ENCODE measurements around the gene HES3. TPM values are rescaled to one million over a fixed set of nuclear protein-coding genes. Genes with fewer than 3 reads are reported as not detected.
"Not testable (repeated sequence)": the region's sequence is repeated elsewhere in the genome, so short reads cannot be mapped to it uniquely, and the experiment has no call there.

HES3 gene
- total RNA-seq, 1 donor from 2014 or later, result not detected

DNA sequence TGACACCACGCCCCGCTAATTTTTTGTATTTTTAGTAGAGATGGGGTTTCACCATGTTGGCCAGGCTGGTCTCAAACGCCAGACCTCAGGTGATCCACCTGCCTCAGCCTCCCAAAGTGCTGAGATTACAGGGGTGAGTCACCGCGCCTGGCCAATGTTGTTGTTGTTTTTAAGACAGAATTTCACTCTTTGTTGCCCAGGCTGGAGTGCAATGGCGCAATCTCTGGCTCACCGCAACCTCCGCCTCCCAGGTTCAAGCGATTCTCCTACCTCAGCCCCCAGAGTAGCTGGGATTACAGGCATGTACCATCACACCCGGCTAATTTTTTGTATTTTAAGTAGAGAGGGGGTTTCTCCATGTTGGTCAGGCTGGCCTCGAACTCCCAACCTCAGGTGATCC, 24.3 kb upstream of the HES3 start:
- DNase-seq (ENCODE audit: low read depth, low spot score), result not testable (repeated sequence)

DNA sequence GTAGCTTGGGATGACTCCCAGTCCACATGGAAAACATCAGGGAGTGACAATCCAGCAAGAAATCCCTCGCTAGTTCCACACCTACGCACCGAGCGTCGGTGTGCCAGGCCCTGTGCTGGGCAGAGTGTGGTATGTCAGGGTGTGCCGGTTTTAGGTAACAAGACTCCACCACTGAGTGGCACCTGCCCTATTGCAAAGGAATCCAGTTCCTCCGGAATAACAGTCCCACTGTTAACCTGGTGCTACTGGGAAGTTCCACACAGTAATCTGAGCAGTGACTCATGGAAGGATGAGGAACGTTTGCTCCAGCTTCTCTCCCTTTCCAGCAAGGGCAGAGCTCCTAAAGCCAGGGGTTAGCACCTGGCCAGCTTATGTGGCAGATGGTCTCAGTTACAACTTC, 23.7 kb upstream of the HES3 start:
- no peak for DNase-seq (ENCODE audit: low read depth, low spot score)

DNA sequence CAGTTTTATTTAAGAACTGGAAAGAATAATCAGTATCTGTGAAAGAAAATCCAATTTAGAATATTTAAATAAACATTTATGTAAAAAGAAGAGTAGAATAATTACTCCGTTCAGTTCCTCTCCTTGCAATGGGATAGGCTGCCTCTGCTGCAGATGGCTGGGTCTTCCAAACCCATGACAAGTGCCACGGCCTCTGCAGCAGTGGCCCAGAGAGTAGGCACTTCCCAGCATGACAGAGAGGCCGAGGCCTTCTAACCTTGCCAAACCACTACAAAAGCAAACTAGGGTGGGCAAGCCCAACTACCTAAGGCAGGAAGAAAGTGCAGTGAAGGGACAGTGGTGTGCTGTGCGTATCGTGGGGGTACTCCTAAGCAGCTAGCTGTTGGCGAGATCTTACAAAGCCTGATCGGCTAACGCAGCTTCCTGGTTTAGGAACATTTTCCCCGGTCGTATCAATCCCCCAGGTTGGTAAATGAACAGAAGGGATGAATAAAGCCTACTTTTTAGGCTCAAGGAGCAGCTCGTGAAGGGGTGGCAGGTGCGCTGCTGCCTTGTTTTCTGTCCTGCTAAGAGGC, 22.7 kb upstream of the HES3 start:
- no peak for DNase-seq (ENCODE audit: low read depth, low spot score)

DNA sequence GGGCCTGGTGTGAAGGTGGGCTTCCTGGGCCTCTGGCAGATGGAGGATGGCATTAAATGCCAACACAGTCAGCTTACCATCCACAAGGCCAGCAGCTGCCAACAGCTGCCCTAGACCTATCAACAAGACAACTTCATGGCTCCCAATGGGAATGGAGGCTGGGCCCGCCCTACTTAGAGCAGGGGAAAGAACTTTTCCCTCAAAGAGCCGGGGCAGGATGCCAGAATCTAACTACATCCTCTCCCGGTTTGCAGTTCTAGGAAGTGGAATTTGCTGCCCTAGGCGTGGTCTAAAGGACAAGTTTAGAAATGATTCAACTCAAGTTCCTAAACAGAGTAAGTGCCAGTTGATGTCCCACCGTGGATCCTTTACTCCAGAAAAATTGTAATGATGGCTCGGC, 21.3 kb upstream of the HES3 start:
- no peak for DNase-seq (ENCODE audit: low read depth, low spot score)

DNA sequence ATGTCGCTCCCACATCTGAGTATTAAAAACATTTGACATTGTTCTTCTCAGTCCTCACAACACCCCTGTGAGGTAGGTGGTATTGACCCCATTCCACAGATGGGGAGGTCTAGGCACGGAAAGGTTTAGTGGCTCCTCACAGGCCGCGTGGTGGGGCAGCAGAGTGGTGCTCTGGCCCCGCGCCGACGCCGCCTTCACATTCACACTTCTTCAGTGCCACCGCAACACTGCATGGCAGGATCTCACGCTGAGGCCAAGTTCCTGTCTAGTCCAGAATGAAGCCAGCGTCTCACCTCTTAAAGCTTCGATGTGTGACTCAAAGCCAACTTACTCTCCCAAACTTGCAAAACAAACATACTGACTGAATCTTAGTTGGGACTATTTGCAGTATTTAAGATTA, 20.4 kb upstream of the HES3 start:
- DNase-seq (ENCODE audit: low read depth, low spot score), result no peak

DNA sequence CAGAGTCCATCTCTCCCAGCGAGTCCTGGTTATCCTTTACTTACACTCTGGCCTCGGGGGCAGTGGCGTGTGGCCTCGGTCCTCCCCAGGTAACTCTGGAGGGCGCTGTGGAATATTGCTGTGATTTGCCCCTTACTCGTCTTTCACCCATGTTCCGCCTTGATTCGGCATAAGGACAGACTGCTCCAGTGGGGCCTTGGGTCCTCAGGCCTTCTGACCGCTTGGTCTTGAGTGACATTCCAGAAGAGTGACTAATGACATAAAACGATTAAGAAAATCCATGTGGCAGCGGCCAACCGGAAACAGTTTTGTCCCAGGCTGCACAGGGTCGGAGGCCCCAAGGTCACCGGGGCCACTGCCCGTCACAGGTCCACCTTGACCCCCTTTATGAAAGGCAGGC, 19.3 kb upstream of the HES3 start:
- DNase-seq (ENCODE audit: low read depth, low spot score), result no peak

DNA sequence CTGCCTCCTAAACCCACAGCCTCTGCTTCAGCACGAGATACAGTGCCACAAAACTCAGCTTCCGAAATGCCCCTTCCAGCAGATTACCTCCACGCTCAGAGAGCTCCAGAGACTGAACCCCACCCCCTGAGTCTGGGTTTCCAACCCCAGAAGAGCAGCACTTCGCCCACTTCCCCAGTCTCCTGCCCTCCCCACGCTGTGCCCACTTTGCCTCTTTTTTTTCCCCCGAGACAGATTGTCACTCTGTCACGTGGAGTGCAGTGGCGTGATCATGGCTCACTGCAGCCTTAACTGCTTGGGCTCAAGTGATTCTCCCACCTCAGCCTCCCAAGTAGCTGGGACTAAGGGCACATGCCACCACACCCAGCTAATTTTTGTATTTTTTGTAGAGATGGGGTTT, 18.3 kb upstream of the HES3 start:
- DNase-seq (ENCODE audit: low read depth, low spot score), result no peak

DNA sequence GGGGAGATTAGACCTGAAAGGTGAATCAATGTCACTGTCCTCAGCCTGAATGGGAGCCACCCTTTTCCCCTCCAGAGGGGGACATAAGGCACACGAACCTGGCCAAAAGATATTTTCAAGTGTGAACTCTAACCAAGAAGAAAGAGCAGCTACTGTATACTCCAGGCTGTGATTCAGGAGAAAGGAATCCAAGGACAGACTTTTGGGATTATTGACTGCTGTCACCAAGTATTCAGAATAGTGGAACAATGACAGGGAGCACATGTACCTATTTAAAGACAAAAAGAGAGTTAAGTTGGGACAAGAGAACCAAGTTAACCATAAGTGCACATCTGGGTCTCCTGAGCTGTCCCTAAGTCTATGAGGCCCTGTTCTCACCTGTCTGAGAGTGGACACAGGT, 10.6 kb upstream of the HES3 start:
- no peak for DNase-seq (ENCODE audit: low read depth, low spot score)

DNA sequence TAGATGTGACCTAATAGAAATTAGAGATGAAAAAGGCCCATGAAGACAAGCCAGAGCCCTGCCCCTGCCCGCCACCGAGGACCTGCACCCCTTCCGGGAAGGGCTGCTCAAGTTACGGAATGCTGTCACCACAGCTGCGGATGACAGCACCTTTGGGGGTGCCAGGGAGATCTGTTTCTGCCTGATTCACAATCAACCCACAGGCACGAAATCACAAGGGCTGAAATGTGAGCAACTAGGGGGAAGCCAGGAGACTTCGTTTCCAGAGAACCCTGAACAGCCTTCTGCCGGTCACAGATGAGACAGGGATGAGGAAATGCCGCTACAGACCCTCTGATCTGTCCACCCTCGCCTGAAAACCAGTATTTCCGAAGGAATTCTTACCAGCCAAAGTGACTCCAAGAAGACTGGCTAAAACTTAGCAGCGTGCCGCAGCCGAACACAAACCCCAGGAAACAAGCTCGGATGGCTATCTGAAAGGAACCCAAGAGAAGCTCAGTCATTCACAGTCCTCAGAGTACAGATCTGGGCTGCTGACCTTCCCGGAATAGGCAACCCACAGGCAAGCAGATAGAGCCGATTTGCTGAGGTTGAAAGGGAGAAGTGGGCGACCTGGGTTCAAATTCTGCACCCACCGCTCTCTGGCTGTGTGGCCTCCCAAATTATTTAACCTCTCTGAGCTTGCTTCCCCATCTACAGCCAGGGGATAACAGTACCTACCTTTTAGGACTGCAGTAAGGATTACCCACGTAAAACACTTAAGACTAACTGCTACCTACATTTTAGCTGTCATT, 9.3 kb upstream of the HES3 start:
- no peak for DNase-seq (ENCODE audit: low read depth, low spot score)

DNA sequence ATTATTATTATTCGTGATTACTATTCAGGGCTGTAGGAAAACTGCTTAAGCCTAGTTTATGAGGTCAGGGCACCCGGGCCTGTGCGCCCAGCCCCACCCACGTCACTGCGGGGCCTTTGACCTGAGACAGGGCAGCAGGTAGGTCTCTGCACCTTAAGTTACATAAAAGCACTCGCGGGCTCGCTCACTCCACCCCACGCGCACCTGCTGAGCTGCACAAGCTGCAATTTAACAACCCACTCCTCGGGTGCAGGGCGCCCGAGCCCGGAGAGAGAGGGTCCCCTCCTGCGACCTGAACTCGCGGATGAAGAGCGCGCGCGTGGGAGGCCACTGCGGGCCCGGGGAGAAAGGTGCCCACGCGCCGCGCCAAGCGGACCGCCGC, 8.7 kb upstream of the HES3 start:
- no peak for DNase-seq (ENCODE audit: low read depth, low spot score)

DNA sequence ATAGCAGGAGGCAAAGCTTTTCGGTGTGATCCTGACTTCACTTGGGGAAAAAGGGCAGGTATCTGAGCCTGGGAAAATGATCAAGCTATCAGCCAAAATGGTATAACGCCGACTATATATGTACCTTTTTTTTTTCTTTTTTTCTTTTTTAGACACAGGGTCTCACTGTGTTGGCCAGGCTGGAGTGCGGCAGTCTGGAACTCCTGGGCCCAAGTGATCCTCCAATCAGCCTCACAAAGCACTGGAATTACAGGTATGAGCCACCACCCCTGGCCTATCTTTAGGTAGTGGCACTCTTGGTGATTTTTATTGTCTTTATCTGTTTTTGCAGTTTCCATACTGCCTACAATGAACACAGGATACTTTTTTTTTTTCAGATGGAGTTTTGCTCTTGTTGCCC, 6.9 kb upstream of the HES3 start:
- DNase-seq (ENCODE audit: low read depth, low spot score), result no peak

DNA sequence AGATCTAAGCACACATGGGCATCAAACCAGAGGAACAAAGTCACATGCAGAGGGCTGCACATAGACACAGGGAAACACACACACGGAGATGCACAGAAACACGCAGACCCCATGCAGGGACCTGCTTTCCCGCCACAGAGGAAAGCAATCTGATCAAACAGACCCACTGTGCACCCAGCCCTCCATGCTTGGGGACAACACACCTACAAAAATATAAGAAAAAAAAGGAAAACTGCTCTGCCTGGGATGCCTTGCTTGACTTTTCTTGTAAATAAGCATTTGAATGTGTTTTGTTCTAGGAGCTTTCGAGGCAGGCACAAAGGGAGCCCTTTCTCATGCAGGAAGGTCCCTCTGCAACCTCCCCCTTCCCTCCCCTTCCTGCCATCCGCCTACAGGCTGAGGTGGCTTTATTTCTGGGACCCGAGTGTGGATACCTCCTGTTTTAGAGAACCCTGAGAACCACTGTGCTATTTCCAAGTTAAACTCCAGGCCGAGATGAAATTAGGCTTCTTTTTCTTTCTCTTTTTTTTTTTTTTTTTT, 4.7 kb upstream of the HES3 start:
- no peak for DNase-seq (ENCODE audit: low read depth, low spot score)

DNA sequence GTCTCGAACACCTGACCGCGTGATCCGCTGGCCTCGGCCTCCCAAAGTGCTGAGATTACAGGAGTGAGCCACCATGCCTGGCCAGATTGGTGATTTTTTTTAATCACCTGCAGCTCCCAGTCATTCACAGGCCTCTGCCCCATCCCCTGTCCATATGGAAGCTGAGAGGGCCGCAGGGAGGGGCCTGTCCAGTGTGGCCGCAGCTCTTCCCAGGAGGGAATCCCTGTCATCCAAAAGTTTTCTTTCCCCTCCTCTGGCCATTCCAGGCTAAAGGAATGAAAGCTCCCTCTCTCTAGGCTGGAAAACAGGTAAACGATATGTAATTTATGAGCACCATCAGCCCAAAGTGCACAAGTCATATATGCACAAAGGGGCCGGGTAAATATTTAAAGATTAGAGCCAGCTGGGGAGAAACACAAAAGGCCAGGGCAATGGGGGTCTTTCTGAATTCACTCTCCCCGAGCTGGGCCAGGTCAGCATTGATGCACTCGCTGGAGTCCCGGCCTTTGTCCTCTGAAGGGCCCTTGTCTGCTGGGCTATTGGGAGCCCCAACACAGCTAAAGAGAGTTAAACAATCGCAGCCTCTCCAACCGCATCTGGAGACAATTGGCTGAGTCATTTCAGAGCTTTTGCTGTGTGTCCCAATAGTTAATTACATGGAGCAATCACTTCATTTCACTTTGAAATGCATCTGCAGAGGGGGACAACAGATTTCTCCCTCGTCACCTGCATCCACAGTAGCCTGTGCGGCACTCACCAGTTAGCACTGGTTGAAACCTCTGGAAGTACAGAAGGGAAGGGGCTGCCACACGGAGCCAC, 3.8 kb upstream of the HES3 start:
- DNase-seq (ENCODE audit: low read depth, low spot score), result no peak

DNA sequence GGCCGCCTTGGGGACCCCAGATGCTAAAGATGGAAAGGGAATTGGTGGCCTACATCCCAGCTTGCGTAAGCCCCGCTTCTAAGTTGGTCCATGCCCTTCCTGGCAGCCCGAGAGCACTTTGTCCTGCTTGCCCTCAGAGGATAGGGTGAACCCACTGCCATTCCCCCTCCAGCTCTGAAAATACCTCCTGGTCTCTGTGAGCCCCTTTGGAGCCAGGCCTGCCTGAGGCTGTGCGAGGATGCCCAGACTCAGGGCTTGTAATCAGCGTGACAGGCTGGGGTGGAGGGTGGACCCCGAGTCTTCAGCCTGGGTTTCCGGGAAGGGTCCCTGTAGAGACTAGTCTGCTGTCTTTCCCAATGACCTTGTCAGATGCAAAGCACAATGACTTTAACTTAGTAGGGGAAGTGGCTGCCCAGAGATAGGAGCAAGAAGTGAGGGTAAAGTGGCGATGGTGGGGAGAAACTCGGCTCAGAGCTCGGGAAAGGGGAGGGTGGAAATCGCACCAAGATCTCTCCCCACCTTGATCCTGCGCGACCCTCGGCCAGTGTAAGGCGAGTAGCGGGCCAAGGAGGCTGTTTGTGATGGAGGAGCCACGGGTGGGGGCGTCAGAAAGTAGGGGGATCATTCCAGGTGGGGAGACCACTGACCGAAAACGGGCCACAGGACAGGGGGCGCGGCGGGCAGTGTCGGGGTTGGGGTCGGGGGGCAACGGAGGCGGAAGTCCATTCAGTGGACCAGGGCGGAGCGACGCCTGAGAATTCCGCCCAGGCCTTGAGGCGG, 2.7 kb upstream of the HES3 start:
- no peak for DNase-seq (ENCODE audit: low read depth, low spot score)

DNA sequence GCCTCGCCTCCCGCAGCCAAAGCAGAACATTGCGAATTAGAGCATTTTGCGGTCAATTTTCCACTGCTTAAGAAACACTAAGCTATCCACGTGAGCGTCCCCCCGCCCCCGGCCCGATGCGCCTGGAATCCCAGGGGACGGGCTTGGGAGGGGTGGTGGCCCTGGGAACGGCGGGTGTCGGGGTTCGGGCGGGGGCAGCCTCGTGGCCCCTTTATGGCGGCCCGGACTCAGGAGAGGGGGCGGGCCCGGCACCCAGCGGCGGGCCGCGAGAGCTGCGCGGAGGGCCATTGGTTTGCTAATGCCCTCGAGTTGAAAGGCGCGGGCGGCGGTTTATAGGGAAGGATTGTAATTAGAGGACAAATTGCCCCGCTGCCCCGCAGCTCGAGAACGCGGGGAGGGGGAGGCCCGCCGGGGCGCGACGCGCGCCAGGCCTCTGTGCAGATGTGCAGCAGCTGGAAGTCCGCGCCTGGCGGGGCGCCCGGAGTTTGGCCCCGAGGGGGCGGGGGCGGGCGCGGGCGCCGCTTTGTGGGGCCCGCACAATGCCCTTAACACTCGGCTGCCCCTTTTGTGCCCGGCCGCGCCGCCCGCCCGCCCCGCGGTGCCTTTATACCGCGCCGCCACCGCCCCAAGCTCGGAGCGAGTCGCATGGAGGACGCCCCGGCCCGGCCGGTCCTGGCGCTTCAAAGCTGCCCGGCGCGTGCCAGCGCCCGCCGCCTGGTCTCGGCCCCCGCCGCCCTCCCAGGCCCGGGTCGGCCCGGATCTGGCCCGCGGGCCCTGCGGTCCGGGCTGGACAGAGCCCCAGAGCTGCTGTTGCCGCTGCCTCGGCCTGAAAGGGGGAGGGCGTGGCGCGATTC, 1.9 kb upstream of the HES3 start:
- no peak for DNase-seq (ENCODE audit: low read depth, low spot score)

DNA sequence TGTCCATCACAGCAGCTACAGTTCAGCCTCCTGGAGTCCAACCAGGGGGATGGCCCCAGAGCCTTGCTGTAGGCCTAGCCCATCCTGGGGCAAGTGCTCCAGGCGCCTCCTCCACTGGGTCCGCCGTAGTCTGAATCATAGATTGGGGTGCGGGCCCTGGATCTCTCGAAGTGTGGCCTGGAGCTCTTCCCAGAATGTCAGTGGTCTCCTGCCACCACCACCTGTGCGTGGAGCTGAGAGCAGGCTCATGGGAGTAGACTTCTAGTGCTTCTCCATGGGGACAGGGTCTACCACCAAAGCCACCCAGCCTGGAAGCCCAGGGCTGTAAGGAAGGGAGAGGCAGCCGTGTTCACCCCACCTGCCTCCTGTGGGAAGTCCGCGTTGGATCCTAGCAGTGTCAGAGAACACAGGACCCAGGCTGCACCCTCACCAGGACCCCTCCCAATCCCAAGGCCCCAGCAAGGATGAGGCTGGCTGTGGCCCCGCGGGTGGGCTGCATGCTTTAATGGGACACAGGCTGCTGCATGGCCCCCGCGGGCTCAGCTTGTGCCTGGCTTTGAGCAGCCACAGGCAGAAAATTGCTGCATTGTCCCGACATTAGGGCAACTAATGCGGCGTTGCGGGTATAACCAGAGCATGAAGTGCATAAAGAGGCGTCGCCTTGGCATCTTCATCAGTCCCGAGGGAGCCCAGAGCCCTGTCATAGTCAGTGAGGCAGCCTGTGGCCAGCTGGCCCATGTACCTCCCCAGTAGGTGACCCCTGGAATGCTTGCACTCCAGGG, 735 bp upstream of the HES3 start:
- no peak for DNase-seq (ENCODE audit: low read depth, low spot score)

DNA sequence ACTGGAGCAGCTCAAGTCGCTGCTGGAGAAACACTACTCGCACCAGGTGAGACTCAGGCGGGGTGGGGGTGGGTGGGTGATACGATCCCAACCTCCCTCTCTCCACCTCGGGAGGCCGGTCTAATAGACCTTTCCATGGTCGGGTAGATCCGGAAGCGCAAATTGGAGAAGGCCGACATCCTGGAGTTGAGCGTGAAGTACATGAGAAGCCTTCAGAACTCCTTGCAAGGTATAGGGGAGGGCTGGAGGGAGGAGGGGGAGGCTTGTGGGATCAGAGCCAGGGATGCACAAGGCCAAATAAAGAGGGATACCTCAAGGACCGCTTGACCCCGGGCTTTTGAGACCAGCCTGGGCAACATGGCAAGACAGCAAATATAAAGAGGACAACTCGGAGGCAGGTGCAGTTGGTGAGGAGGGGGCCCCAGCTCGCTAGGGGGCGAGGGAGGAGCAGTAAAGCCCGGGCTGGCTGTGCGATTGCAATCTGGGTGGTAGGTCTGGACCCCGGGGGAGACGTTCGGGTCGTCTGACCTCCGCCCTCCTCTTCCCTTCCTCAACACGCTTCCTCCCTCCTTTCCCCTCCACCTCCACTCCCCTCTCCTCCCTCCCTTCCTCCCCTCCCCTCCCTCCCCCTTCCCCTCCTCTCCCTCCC, 546 bp downstream of the HES3 start:
- no peak for DNase-seq (ENCODE audit: low read depth, low spot score)

DNA sequence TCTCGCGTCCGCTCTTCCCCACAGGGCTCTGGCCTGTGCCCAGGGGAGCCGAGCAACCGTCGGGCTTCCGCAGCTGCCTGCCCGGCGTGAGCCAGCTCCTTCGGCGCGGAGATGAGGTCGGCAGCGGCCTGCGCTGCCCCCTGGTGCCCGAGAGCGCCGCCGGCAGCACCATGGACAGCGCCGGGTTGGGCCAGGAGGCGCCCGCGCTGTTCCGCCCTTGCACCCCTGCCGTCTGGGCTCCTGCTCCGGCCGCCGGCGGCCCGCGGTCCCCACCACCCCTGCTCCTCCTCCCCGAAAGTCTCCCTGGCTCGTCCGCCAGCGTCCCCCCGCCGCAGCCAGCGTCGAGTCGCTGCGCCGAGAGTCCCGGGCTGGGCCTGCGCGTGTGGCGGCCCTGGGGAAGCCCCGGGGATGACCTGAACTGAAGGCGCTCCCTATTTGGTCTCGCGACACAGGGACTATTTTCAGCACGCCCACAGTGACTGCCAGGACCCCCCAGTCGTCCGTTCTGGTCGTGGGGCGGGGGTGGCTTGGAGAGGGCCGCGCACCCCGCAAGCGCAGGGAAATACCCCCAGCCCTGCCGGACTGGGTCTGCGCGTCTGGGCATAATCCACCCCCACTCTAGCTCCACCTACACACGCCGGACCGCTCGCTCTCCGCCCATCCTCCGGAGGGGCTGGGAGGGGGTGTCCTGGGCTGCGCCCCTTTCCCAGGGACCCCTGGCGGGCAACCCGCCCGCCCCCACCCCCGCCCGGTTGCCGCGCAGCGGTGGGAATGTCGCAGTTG, 1.3 kb downstream of the HES3 start:
- DNase-seq (ENCODE audit: low read depth, low spot score), result peak; percentile 29

All from pulmonary artery endothelial cell (primary cell).